Ishikawa (cell line): ENCODE measurements around the gene SLC39A13.

Experiments used
- CEBPB ChIP-seq: IDR thresholded peaks from 2 replicates; pipeline ENCODE4 v1.6.1; 2012
- CREB1 ChIP-seq: IDR thresholded peaks from 2 replicates; pipeline ENCODE4 v1.6.1; 2012; ENCODE audit warnings: low read depth
- EGR1 ChIP-seq: IDR thresholded peaks from 2 replicates; pipeline ENCODE4 v1.6.1; 2012
- EP300 ChIP-seq: IDR thresholded peaks from 2 replicates; pipeline ENCODE4 v1.6.1; 2012; ENCODE audit warnings: borderline replicate concordance
- FOXM1 ChIP-seq: IDR thresholded peaks from 2 replicates; pipeline ENCODE4 v1.6.1; 2012; ENCODE audit warnings: low read depth, borderline replicate concordance
- NFIC ChIP-seq: IDR thresholded peaks from 2 replicates; pipeline ENCODE4 v1.6.1; 2012
- RAD21 ChIP-seq: IDR thresholded peaks from 2 replicates; pipeline ENCODE4 v1.6.1; 2012; ENCODE audit warnings: low read depth
- TAF1 ChIP-seq: IDR thresholded peaks from 2 replicates; pipeline ENCODE4 v1.6.1; 2012; ENCODE audit warnings: low read depth, mild to moderate bottlenecking
- TCF12 ChIP-seq: IDR thresholded peaks from 2 replicates; pipeline ENCODE4 v1.6.1; 2012; ENCODE audit warnings: low read depth
- TEAD4 ChIP-seq: IDR thresholded peaks from 2 replicates; pipeline ENCODE4 v1.6.1; 2012
- YY1 ChIP-seq: IDR thresholded peaks from 2 replicates; pipeline ENCODE4 v1.6.1; 2012; ENCODE audit warnings: low read depth
- ZBTB7A ChIP-seq: IDR thresholded peaks from 2 replicates; pipeline ENCODE4 v1.6.1; 2012; ENCODE audit warnings: low read depth
- TF ChIP-seq, protein P1 (sequence below): IDR thresholded peaks from 2 replicates; pipeline ENCODE4 v1.6.1; 2012
- TF ChIP-seq, protein P2 (sequence below): IDR thresholded peaks from 2 replicates; pipeline ENCODE4 v1.6.1; 2012
- TF ChIP-seq, protein P3 (sequence below): IDR thresholded peaks from 2 replicates; pipeline ENCODE4 v1.6.1; 2012; ENCODE audit warnings: low read depth, mild to moderate bottlenecking

The SLC39A13 gene

DNA sequence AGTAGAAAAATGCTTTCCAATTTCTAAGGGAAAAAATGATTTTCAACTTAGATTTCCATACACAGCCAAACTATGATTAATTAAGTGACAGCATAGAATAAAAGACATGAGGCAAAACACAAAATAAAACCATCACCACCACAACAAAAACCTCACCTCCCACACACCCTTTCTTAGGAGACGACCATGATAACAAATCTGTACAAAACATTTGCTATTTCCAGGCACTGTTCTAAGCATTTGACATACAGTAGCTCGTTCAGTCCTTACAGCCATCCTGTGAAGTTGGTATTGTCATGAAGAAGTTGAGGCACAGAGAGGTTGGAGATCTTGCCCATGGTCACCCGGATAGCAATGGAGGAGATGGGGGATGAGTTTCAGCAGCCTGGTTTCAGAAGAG is 38.7 kb upstream of the SLC39A13 start:
- TF ChIP-seq, protein P1, sequence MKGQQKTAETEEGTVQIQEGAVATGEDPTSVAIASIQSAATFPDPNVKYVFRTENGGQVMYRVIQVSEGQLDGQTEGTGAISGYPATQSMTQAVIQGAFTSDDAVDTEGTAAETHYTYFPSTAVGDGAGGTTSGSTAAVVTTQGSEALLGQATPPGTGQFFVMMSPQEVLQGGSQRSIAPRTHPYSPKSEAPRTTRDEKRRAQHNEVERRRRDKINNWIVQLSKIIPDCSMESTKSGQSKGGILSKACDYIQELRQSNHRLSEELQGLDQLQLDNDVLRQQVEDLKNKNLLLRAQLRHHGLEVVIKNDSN, result no peak
- TF ChIP-seq TCF12, result no peak
- no peak for TF ChIP-seq CREB1
- no peak for TF ChIP-seq YY1
- TF ChIP-seq ZBTB7A, result no peak
- no peak for TF ChIP-seq RAD21
- TF ChIP-seq CEBPB, result no peak

- TF ChIP-seq, protein P2, sequence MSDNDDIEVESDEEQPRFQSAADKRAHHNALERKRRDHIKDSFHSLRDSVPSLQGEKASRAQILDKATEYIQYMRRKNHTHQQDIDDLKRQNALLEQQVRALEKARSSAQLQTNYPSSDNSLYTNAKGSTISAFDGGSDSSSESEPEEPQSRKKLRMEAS, result no peak
- no peak for TF ChIP-seq EP300
- TF ChIP-seq RAD21, result no peak
- no peak for TF ChIP-seq TAF1
- TF ChIP-seq TEAD4, result no peak
- TF ChIP-seq CREB1, result no peak
- TF ChIP-seq TCF12, result no peak
- TF ChIP-seq, protein P3, sequence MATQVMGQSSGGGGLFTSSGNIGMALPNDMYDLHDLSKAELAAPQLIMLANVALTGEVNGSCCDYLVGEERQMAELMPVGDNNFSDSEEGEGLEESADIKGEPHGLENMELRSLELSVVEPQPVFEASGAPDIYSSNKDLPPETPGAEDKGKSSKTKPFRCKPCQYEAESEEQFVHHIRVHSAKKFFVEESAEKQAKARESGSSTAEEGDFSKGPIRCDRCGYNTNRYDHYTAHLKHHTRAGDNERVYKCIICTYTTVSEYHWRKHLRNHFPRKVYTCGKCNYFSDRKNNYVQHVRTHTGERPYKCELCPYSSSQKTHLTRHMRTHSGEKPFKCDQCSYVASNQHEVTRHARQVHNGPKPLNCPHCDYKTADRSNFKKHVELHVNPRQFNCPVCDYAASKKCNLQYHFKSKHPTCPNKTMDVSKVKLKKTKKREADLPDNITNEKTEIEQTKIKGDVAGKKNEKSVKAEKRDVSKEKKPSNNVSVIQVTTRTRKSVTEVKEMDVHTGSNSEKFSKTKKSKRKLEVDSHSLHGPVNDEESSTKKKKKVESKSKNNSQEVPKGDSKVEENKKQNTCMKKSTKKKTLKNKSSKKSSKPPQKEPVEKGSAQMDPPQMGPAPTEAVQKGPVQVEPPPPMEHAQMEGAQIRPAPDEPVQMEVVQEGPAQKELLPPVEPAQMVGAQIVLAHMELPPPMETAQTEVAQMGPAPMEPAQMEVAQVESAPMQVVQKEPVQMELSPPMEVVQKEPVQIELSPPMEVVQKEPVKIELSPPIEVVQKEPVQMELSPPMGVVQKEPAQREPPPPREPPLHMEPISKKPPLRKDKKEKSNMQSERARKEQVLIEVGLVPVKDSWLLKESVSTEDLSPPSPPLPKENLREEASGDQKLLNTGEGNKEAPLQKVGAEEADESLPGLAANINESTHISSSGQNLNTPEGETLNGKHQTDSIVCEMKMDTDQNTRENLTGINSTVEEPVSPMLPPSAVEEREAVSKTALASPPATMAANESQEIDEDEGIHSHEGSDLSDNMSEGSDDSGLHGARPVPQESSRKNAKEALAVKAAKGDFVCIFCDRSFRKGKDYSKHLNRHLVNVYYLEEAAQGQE, result no peak
- TF ChIP-seq ZBTB7A, result no peak
- TF ChIP-seq, protein P1, result no peak
These were observed 36.0 kb upstream of the SLC39A13 start for GRCh38 chr11:47372422-47372821.

DNA sequence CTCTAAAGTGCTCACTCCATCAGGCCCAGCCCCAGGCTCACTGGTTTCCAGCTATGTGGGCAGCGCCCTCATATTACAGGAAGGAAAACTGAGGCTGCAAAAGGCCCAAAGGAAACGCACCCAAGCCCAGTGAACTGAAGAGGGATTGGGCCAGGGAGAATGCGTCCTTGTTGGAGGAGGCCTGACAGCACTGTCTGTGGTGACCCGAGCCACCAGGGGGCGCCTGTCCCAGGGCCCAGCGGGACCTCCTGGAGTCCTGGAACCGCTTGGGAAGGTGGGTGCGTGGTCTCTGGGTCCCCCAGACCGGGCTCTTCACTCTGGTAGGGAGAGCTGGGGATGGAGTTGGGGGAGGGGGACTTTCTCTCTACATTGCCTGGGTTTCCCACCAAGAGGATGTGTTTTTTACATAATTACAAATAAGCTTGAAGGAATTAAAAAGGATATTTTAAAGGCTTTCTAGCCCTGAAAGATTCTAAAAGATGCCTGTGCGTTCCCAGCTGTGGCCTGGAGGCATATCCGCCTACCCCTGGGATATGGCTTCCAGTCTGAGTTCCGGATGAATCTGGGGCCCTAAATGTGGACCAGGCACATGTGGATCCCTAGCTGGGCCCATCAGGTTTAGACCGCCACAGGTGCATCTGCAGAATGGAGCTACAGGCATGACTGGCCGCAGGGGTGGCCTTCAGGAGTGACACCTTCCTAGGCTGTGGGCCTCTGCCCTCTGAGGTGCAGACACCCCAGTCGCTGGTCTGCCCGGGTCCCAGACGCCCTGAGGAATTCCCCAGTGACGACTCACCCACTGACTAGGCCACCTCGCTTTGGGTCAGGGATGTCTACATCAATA is 34.3 kb upstream of the SLC39A13 start:
- TF ChIP-seq NFIC (0 out of 2 replicates have a peak, but pooled peaks have one; percentile 17), EP300 (no peak), ZBTB7A (peak; percentile 80; the same call in 1 of the 2 replicates), TEAD4 (0 out of 2 replicates have a peak, but pooled peaks have one; percentile 9), RAD21 (peak; percentile 66)
- TF ChIP-seq, protein P1, result no peak

GRCh38 chr11:47374720-47375019 is 33.7 kb upstream of the SLC39A13 start:
- TF ChIP-seq FOXM1 (no peak), CREB1 (no peak), CEBPB (no peak), RAD21 (no peak), YY1 (no peak), ZBTB7A (no peak), EP300 (no peak), TEAD4 (no peak), EGR1 (no peak), TAF1 (no peak), TCF12 (no peak)
- TF ChIP-seq, protein P2, result no peak
- TF ChIP-seq, protein P1, result no peak

DNA sequence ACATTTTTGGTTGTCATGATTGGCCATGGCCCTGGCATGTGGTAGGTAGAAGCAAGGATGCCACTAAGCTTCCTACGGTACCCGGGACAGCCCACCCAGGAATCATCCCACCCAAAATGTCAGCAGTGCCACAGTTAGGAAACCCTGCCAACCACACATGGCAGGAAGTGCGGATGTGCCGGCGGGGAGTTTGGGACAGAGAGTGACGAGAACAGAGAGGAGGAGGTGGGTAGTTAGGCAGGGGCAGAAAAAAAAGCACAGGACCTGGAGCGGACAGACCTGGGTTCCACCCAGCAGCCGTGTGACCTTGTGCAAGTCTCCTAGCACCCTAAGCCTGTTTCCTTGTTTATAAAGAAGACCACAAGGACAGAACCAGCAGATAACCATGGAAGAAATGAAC is 33.4 kb upstream of the SLC39A13 start:
- TF ChIP-seq RAD21 (no peak), CREB1 (no peak), TCF12 (no peak), TEAD4 (no peak), YY1 (no peak), CEBPB (no peak), ZBTB7A (no peak), EP300 (no peak), TAF1 (no peak), EGR1 (no peak)
- TF ChIP-seq, protein P3, result no peak
- TF ChIP-seq, protein P1, result no peak
